Measurements from ENCODE around the gene RCOR2.
A peak's percentile ranks its signal among the peaks of the same experiment; 100 is the strongest.

RCOR2 gene

GRCh38 chr11:63884196-63884932 lies 32.6 kb downstream of the RCOR2 start:
- Mint-ChIP-seq H3K4me3 (no peak overlapping the region), H3K27me3 (no peaks in the 10 kb centered on the region), H3K9me3 (no peaks in the 10 kb centered on the region), H3K36me3 (ENCODE audit: low read depth) (peaks cover 8% of the 10 kb centered on the region), H3K27ac (peak overlapping the region; percentile 67), H3K4me1 (peaks cover 80% of the 10 kb centered on the region)
- ATAC-seq (peak; percentile 80), DNase-seq (peak; percentile 52)

DNA sequence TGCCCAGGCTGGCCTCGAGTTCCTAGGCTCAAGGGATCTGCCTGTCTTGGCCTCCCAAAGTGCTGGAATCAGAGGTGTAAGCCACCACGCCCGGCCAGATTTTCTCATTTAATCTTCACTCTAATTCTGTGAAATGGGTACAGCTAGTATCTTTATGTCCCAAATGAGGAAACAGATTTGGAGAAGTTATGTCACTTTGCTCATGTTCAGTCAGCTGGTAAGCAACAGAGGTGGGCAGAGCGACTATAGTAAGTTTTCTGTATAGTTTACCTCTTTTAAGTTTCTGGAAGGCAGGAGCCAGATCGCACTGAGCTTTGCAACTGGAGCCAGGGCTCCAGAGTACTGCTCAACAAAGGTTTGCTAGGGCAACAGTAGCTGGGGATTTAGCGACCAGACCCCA lies 33.2 kb downstream of the RCOR2 start:
- Mint-ChIP-seq H3K4me3 (no peak overlapping the region), H3K27ac (no peak overlapping the region), H3K9me3 (no peaks in the 10 kb centered on the region), H3K4me1 (peaks cover 80% of the 10 kb centered on the region), H3K36me3 (ENCODE audit: low read depth) (peaks cover 11% of the 10 kb centered on the region), H3K27me3 (no peaks in the 10 kb centered on the region)
- DNase-seq (no peak), ATAC-seq (no peak)

DNA sequence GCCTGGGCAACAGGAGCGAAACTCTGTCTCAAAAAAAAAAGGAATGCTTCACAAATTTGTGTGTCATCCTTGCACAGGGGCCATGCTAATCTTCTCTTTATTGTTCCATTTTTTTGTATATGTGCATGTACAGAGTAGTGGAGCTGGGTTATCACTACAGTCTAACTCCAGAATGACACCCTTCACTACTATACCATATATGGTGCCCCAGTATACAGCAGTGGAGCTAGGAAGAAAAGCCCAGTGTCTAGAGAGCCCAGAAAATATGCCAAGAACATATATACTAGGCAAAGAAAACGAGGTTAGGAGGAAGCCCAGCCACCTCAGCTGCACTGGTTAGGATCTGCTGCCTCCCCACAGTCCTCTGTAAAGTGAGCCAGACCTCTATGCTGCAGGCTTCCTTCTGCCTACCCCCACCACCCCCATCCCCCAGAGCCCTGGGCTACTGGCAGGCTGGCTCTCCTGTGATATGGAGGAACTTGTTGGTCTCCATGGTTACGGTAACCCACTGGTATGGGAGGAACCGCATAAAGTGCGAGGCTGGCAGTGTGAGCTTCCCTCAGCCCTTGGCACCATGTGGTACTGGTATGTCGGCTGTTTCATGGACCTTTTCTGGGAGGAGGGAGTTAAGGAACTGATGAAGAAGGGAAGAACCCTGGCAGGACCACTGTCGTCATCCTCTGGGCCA lies 34.3 kb downstream of the RCOR2 start:
- no peaks in the 10 kb centered on the region for H3K27me3 Mint-ChIP-seq
- peaks cover 13% of the 10 kb centered on the region for H3K36me3 Mint-ChIP-seq (ENCODE audit: low read depth)
- no peak for DNase-seq
- H3K4me3 Mint-ChIP-seq, result no peak overlapping the region
- H3K27ac Mint-ChIP-seq, result no peak overlapping the region
- no peaks in the 10 kb centered on the region for H3K9me3 Mint-ChIP-seq
- peak; percentile 31 for ATAC-seq
- peaks cover 80% of the 10 kb centered on the region for H3K4me1 Mint-ChIP-seq

DNA sequence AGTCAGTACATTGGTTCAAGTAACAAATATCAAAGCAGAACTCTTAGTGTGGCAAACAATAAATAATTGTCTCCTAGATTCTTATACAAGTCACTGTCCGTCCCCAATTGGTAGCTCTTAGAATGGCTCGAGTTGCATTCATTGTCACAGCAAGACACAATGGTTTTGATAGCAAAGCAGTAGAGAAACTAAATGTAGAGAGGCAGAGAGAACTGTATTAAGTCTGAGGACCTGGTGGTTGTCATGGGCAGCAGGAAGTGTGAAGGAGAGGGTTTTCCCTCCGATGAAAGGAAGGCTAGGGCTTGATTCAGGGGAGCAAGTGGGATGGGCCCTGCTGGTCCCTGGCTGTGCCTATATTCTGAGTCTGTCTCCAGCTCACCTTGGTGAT lies 36.6 kb downstream of the RCOR2 start:
- Mint-ChIP-seq H3K36me3 (ENCODE audit: low read depth) (peaks cover 16% of the 10 kb centered on the region), H3K4me1 (peaks cover 81% of the 10 kb centered on the region), H3K9me3 (no peaks in the 10 kb centered on the region), H3K27me3 (no peaks in the 10 kb centered on the region), H3K27ac (peak overlapping the region; percentile 33), H3K4me3 (no peak overlapping the region)
- DNase-seq, result no peak
- no peak for ATAC-seq

- Mint-ChIP-seq H3K4me3 (no peak overlapping the region), H3K27ac (no peak overlapping the region), H3K9me3 (no peaks in the 10 kb centered on the region), H3K4me1 (peaks cover 82% of the 10 kb centered on the region), H3K27me3 (no peaks in the 10 kb centered on the region), H3K36me3 (ENCODE audit: low read depth) (peaks cover 16% of the 10 kb centered on the region)
- ATAC-seq, result no peak
- DNase-seq, result no peak
These were observed 37.2 kb downstream of the RCOR2 start for GRCh38 chr11:63879598-63880402.

DNA sequence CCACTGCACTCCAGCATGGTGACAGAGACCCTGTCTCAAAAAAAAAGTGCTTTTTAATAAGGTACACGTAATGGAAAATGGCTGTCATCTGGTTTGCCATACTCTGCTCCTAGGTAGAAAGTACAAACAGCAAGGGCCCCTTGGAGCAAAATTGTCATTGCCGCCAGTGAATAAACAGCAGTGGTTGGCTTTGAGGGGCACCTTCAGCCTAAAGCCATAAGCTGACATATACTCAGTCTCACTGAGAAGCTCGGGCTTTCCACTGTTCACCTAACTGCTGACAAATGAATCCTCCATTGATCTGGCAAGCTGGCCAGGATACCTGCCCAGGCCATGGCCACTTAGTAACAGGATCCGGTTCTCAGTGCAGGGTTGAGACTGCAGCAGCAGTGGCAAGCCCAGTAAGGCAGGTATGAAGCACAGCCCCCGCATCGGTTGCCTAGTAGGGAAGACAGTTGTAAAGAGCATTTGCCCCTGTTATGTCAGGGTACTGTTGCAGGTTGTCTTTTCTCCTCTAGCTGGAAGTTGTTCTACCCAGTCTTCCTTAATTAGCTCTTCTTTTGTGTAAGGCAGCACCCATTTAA lies 39.2 kb downstream of the RCOR2 start:
- DNase-seq (no peak), ATAC-seq (peak; percentile 76)
- Mint-ChIP-seq H3K4me3 (no peak overlapping the region), H3K4me1 (peaks cover 82% of the 10 kb centered on the region), H3K9me3 (no peaks in the 10 kb centered on the region), H3K27ac (peak overlapping the region; percentile 70), H3K36me3 (ENCODE audit: low read depth) (peaks cover 19% of the 10 kb centered on the region), H3K27me3 (no peaks in the 10 kb centered on the region)

- DNase-seq (no peak), ATAC-seq (no peak)
- Mint-ChIP-seq H3K9me3 (no peaks in the 10 kb centered on the region), H3K4me1 (peaks cover 83% of the 10 kb centered on the region), H3K27me3 (no peaks in the 10 kb centered on the region), H3K27ac (no peak overlapping the region), H3K36me3 (ENCODE audit: low read depth) (peaks cover 18% of the 10 kb centered on the region), H3K4me3 (no peak overlapping the region)
These were observed 40.3 kb downstream of the RCOR2 start for GRCh38 chr11:63876616-63877015.

- Mint-ChIP-seq H3K27ac (no peak overlapping the region), H3K36me3 (ENCODE audit: low read depth) (peaks cover 16% of the 10 kb centered on the region), H3K9me3 (no peaks in the 10 kb centered on the region), H3K4me1 (peaks cover 81% of the 10 kb centered on the region), H3K27me3 (no peaks in the 10 kb centered on the region), H3K4me3 (no peak overlapping the region)
- no peak for DNase-seq
- ATAC-seq, result no peak
These were observed 41.4 kb downstream of the RCOR2 start for GRCh38 chr11:63875506-63876065.

DNA sequence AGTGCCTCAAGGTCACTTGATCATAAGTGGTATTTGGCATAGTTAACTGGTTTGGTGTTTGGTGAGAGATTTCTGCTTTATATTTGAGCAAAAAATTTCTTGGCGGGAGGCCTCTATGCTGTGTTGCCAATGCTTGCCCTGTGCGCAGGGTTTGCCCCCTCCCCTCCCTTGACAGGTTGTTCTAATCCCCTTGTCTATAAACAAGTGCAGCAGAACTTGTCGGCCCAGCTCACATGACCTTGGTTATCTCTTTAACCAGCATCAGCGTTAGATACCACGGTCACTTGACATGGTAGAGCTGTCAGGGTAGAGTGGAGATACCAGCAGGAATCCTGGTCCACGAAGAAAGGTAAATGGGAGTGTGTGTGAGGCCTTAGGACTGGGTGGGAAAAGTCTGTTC lies 42.5 kb downstream of the RCOR2 start:
- Mint-ChIP-seq H3K9me3 (no peaks in the 10 kb centered on the region), H3K4me3 (no peak overlapping the region), H3K36me3 (ENCODE audit: low read depth) (peaks cover 15% of the 10 kb centered on the region), H3K4me1 (peaks cover 81% of the 10 kb centered on the region), H3K27ac (peak overlapping the region; percentile 69), H3K27me3 (no peaks in the 10 kb centered on the region)
- ATAC-seq (no peak), DNase-seq (no peak)

- peaks cover 80% of the 10 kb centered on the region for H3K4me1 Mint-ChIP-seq
- peak overlapping the region; percentile 21 for H3K27ac Mint-ChIP-seq
- peaks cover 13% of the 10 kb centered on the region for H3K36me3 Mint-ChIP-seq (ENCODE audit: low read depth)
- H3K9me3 Mint-ChIP-seq, result no peaks in the 10 kb centered on the region
- no peak overlapping the region for H3K4me3 Mint-ChIP-seq
- DNase-seq, result no peak
- ATAC-seq, result no peak
- H3K27me3 Mint-ChIP-seq, result no peaks in the 10 kb centered on the region
These were observed 43.7 kb downstream of the RCOR2 start for GRCh38 chr11:63873311-63873710.

DNA sequence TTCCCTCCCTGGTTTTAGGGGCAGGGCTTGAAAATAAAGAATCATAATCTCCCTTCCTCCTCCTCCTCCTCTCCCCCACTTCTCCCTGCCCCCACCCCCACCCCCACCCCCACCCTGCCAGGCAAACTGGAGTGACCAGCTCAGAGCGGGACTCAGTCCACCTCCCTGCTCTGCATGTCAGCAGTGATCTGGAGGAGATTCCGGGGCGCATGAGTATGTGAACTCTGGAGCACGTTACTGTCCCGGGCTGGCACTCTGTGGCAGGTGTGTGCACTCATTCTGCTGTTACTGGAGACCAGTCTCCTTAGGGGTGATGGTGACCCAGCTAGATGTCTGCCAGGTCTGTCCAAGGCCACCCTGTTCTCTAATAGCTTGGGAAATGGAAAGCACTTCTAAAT lies 44.2 kb downstream of the RCOR2 start:
- Mint-ChIP-seq H3K36me3 (ENCODE audit: low read depth) (peaks cover 14% of the 10 kb centered on the region), H3K9me3 (no peaks in the 10 kb centered on the region), H3K27me3 (no peaks in the 10 kb centered on the region), H3K4me1 (peaks cover 80% of the 10 kb centered on the region), H3K4me3 (no peak overlapping the region), H3K27ac (peak overlapping the region; percentile 21)
- ATAC-seq (no peak), DNase-seq (no peak)

DNA sequence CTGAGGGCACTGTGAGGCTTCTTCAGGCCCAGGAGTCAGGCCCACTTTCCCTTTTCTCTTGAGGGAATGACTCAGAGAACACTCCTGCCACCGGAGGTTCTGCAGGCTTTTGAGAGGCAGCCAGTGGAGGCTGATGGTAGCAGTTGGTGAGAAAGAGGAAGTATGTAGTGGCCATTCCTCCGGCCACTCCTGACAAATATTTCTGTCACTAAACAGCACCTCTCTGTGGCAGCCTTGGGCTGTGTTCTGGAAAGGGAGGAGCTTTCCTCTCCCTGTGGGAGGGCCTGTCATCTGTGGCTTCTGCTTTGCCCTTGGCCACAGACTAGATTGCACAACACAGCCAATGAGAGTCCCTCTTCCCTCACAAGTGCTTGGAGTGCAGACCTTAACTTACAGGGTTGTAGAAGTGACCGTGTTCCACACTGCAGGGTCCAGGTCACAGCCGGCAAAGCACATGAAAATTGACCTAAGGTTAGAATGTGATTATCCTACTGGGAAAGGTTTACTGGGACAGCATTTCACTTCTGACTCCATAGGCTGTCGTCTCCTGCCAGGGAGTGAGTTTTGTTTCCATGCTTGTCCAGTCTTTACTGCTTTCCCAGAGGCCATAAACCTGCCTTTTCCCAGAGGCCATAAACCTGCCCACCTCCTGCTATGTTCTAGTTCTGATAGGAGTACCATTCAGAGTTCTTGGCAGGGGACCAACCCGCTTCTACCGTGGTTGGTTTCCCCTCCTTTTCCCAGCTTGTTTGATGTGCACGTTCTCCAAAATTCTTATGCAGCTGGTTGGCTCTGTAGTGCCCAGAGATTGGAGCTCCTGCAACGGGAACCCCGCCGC lies 44.8 kb downstream of the RCOR2 start:
- Mint-ChIP-seq H3K36me3 (ENCODE audit: low read depth) (peaks cover 14% of the 10 kb centered on the region), H3K4me3 (no peak overlapping the region), H3K27me3 (no peaks in the 10 kb centered on the region), H3K27ac (no peak overlapping the region), H3K9me3 (no peaks in the 10 kb centered on the region), H3K4me1 (peaks cover 81% of the 10 kb centered on the region)
- DNase-seq, result peak; percentile 42
- peak; percentile 74 for ATAC-seq

GRCh38 chr11:63870351-63871140 lies 46.4 kb downstream of the RCOR2 start:
- Mint-ChIP-seq H3K36me3 (ENCODE audit: low read depth) (peaks cover 12% of the 10 kb centered on the region), H3K9me3 (no peaks in the 10 kb centered on the region), H3K4me1 (peaks cover 90% of the 10 kb centered on the region), H3K27me3 (no peaks in the 10 kb centered on the region), H3K27ac (peak overlapping the region; percentile 75), H3K4me3 (peak overlapping the region; percentile 33)
- DNase-seq (no peak), ATAC-seq (peak; percentile 22)

Measured in activated naive CD8-positive, alpha-beta T cell treated with anti-CD3 and anti-CD28 coated beads, Interleukin-2, amount 50 U/mL, for 24 hours (primary cell).